Tibial nerve (tissue), 4 donors: Measurements from ENCODE around the gene SLC35G2. TPM values are rescaled to one million over a fixed set of nuclear protein-coding genes. Genes with fewer than 3 reads are reported as not detected.

Experiments used
- DNase-seq, 2 donors: peaks; one replicate each; pipeline ENCODE4 v3.0.0-alpha.2; 2019; ENCODE audit warnings: low spot score in 2 of 2
- H3K27ac ChIP-seq, 4 donors: fragments of 200-600 bp; sonication (generic) in 3 of 4; one replicate each; pipeline ENCODE4 v1.5.1; 2017 to 2019; ENCODE audit warnings: mild to moderate bottlenecking in 1 of 4
- H3K27me3 ChIP-seq, 2 donors: fragments of 200-600 bp; sonication (generic) in 1 of 2; one replicate each; pipeline versions ENCODE4 v1.5.1 to v1.6.0; 2017 to 2019
- H3K36me3 ChIP-seq, 3 donors: fragments of 200-600 bp; sonication (generic); one replicate each; pipeline ENCODE4 v1.5.1; 2018 to 2019
- H3K4me1 ChIP-seq, 4 donors: fragments of 200-600 bp; sonication (generic) in 3 of 4; one replicate each; pipeline ENCODE4 v1.5.1; 2017 to 2019
- H3K4me3 ChIP-seq, 4 donors: fragments of 200-600 bp; sonication (generic) in 3 of 4; one replicate each; pipeline ENCODE4 v1.5.1; 2017 to 2019; ENCODE audit warnings: mild to moderate bottlenecking in 1 of 4, moderate library complexity in 1 of 4
- H3K9me3 ChIP-seq, 4 donors: fragments of 200-600 bp; sonication (generic) in 3 of 4; one replicate each; pipeline ENCODE4 v1.5.1; 2017 to 2019
- CTCF ChIP-seq, 5 experiments: fragments of 200-600 bp in 3 of 5; fragments of 450-650 bp in 2 of 5; sonication (generic) in 3 of 5; IDR thresholded peaks; one replicate each; pipeline ENCODE4 v1.5.1; 2016 to 2019; ENCODE audit warnings: antibody characterized with exemption in 5 of 5, mild to moderate bottlenecking in 3 of 5, moderate library complexity in 2 of 5
- EP300 ChIP-seq, 2 donors: sonication (generic); formaldehyde crosslinking; IDR thresholded peaks; one replicate each; pipeline ENCODE4 v1.6.1; 2017; ENCODE audit warnings: antibody characterized with exemption in 2 of 2, mild to moderate bottlenecking in 1 of 2
- POLR2A ChIP-seq, 2 donors: fragments of 450-650 bp; IDR thresholded peaks; one replicate each; pipeline ENCODE4 v1.6.1; 2017; ENCODE audit warnings: antibody characterized with exemption in 2 of 2, mild to moderate bottlenecking in 2 of 2, moderate library complexity in 2 of 2
- WGBS, 2 donors: methylation state at CpG; one replicate each; pipeline ENCODE4 v1.1.5; 2018; 5-methylcytosine and 5-hydroxymethylcytosine counted together
- total RNA-seq, 4 donors: library from RNA; depleted of rRNA; stranded (reverse); fragments of >200 nt; gene quantifications; one replicate each; pipeline ENCODE4 v1.1.0, GENCODE V29; 2016

Gene SLC35G2
- total RNA-seq, 4 donors from 2014 or later, result 4.2 to 12.2 (median 6.6) TPM

- H3K4me1 ChIP-seq, result peaks cover 0 to 14% (median 0%) of the 10 kb centered on the region in 4 donors
- no peak for DNase-seq
- no peak overlapping the region for H3K27ac ChIP-seq
- H3K27me3 ChIP-seq, result no peaks in the 10 kb centered on the region
- H3K4me3 ChIP-seq, result no peak overlapping the region
- 41 to 55% methylated on average over 1 of the region's 1 CpG for WGBS, 2 donors
- no peaks in the 10 kb centered on the region for H3K9me3 ChIP-seq
- H3K36me3 ChIP-seq, result peaks cover 0 to 10% (median 0%) of the 10 kb centered on the region in 3 donors
- TF ChIP-seq CTCF (IDR thresholded peaks at IDR 0.05) (no peak), EP300 (IDR thresholded peaks at IDR 0.05) (no peak), POLR2A (IDR thresholded peaks at IDR 0.05) (no peak)
These were observed 20.0 kb downstream of the SLC35G2 start for GRCh38 chr3:136838641-136839555.

DNA sequence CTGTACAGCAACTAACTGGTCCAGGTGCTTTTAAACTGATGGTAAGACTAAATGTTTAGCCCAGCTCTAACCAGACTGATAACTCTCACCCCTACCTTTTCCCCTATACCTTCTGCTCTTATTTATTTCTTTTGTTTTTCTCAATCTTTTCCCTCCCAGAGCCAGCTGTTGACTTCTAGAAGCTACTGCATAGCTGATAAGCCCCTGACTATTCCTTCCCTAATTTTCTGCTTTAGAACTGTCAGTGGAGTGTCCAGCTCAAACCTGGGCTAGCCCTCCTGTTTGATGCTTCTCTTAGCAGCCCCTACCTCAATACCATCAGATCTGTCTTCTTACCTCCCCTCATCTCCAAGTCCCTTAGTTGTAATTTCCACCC, 20.6 kb downstream of the SLC35G2 start:
- no peak overlapping the region for H3K27ac ChIP-seq
- peaks cover 0 to 16% (median 0%) of the 10 kb centered on the region in 3 donors for H3K36me3 ChIP-seq
- no peak overlapping the region for H3K4me3 ChIP-seq
- H3K9me3 ChIP-seq, result no peaks in the 10 kb centered on the region
- H3K27me3 ChIP-seq, result no peaks in the 10 kb centered on the region
- no peak for TF ChIP-seq POLR2A (IDR thresholded peaks at IDR 0.05)
- TF ChIP-seq CTCF (IDR thresholded peaks at IDR 0.05), result no peak
- TF ChIP-seq EP300 (IDR thresholded peaks at IDR 0.05), result no peak
- DNase-seq, result no peak
- H3K4me1 ChIP-seq, result peaks cover 0 to 14% (median 0%) of the 10 kb centered on the region in 4 donors

GRCh38 chr3:136840252-136840651, 21.3 kb downstream of the SLC35G2 start:
- peaks cover 0 to 13% (median 0%) of the 10 kb centered on the region in 4 donors for H3K4me1 ChIP-seq
- no peak for DNase-seq
- no peaks in the 10 kb centered on the region for H3K9me3 ChIP-seq
- H3K36me3 ChIP-seq, result peaks cover 0 to 16% (median 0%) of the 10 kb centered on the region in 3 donors
- no peaks in the 10 kb centered on the region for H3K27me3 ChIP-seq
- H3K4me3 ChIP-seq, result no peak overlapping the region
- no peak overlapping the region for H3K27ac ChIP-seq
- TF ChIP-seq CTCF (IDR thresholded peaks at IDR 0.05) (no peak), EP300 (IDR thresholded peaks at IDR 0.05) (no peak), POLR2A (IDR thresholded peaks at IDR 0.05) (no peak)
- WGBS, 2 donors, result 88 to 92% methylated on average over 2 of the region's 2 CpGs

- Histone ChIP-seq H3K27me3 (no peaks in the 10 kb centered on the region), H3K36me3 (peaks cover 0 to 21% (median 0%) of the 10 kb centered on the region in 3 donors), H3K27ac (no peak overlapping the region), H3K9me3 (no peaks in the 10 kb centered on the region), H3K4me3 (no peak overlapping the region), H3K4me1 (peaks cover 0 to 4% (median 0%) of the 10 kb centered on the region in 4 donors)
- WGBS, 2 donors, result 88 to 90% methylated on average over 1 of the region's 1 CpG
- DNase-seq, result no peak
- TF ChIP-seq EP300 (IDR thresholded peaks at IDR 0.05) (no peak), CTCF (IDR thresholded peaks at IDR 0.05) (no peak), POLR2A (IDR thresholded peaks at IDR 0.05) (no peak)
These were observed 23.4 kb downstream of the SLC35G2 start for GRCh38 chr3:136842294-136842693.

GRCh38 chr3:136844724-136845123, 25.8 kb downstream of the SLC35G2 start:
- TF ChIP-seq CTCF (IDR thresholded peaks at IDR 0.05) (no peak), EP300 (IDR thresholded peaks at IDR 0.05) (no peak), POLR2A (IDR thresholded peaks at IDR 0.05) (no peak)
- Histone ChIP-seq H3K9me3 (no peaks in the 10 kb centered on the region), H3K4me3 (no peak overlapping the region), H3K4me1 (no peaks in the 10 kb centered on the region), H3K36me3 (peaks cover 0 to 21% (median 0%) of the 10 kb centered on the region in 3 donors), H3K27me3 (no peaks in the 10 kb centered on the region), H3K27ac (no peak overlapping the region)
- 92 to 96% methylated on average over 1 of the region's 1 CpG for WGBS, 2 donors
- no peak for DNase-seq
